Upper lobe of right lung (tissue), 1 donor: ENCODE data around the gene EPB41L5. TPM values are rescaled to one million over a fixed set of nuclear protein-coding genes. Genes with fewer than 3 reads are reported as not detected.

ENCODE experiments used
- ATAC-seq: fragments of 200-7000 bp; cut with Tn5 transposase; one replicate; pipeline ENCODE4 v1.9.1; 2020; ENCODE audit warnings: mild to moderate bottlenecking, moderate library complexity
- DNase-seq: peaks from one replicate; pipeline ENCODE4 v3.0.0-alpha.2; 2020
- H3K27ac ChIP-seq: fragments of 200-600 bp; one replicate; pipeline ENCODE4 v1.8.0; 2022
- H3K27me3 ChIP-seq: fragments of 200-600 bp; one replicate; pipeline ENCODE4 v1.8.0; 2022; ENCODE audit warnings: mild to moderate bottlenecking
- H3K36me3 ChIP-seq: fragments of 200-600 bp; one replicate; pipeline ENCODE4 v1.8.0; 2022
- H3K4me1 ChIP-seq: fragments of 200-600 bp; one replicate; pipeline ENCODE4 v1.8.0; 2022
- H3K4me3 ChIP-seq: fragments of 200-600 bp; one replicate; pipeline ENCODE4 v1.8.0; 2022; ENCODE audit warnings: mild to moderate bottlenecking
- H3K9me3 ChIP-seq: fragments of 200-600 bp; one replicate; pipeline ENCODE4 v1.8.0; 2022
- intact Hi-C: fragments of 100-400 bp; cut with DNase I; formaldehyde crosslinking; loops from one replicate; pipeline ENCODE4 v1.11.0; 2022
- total RNA-seq: library from RNA; stranded (reverse); fragmentation: NEBNext Ultra II Directional; extraction: Animal tissue kit (Norgen Biotek cat#: 25700); gene quantifications from one replicate; pipeline ENCODE4 v1.2.1, GENCODE V29; 2021
- TF ChIP-seq, protein P1 (sequence below): fragments of 200-600 bp; IDR thresholded peaks from one replicate; pipeline ENCODE4 v1.8.0; 2022; ENCODE audit warnings: antibody characterized with exemption
- donor health status: DM: no; HTN: yes; CAD: no; lungs with severe emphysema.

The EPB41L5 gene
- total RNA-seq, 1 donor from 2014 or later, result 85.5 TPM

DNA sequence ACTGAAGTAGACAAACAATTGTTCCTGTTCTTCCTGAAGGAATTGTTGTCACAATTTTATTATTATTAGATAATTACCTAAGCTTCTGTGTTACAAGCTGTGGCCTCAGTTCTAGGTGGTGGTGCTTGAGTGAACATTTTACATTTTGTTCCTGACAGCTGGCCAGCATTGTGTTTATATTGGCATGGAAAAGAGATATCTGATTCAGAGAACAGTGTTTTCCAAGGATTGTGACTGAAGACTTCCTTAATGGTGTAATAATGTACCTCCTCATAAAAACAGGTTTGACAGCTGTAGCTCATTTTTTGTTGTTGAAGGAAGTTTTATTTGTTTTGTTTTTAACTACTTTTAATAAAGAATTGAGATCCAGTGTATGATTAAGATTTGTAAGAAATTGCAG lies 95.2 kb downstream of the EPB41L5 start:
- ATAC-seq, result peak; percentile 81
- Histone ChIP-seq H3K4me3 (no peak overlapping the region), H3K27me3 (no peaks in the 10 kb centered on the region), H3K9me3 (no peaks in the 10 kb centered on the region), H3K4me1 (peaks cover 26% of the 10 kb centered on the region), H3K36me3 (peaks cover 4% of the 10 kb centered on the region), H3K27ac (peak overlapping the region; percentile 65)
- no peak for DNase-seq
- TF ChIP-seq, protein P1, sequence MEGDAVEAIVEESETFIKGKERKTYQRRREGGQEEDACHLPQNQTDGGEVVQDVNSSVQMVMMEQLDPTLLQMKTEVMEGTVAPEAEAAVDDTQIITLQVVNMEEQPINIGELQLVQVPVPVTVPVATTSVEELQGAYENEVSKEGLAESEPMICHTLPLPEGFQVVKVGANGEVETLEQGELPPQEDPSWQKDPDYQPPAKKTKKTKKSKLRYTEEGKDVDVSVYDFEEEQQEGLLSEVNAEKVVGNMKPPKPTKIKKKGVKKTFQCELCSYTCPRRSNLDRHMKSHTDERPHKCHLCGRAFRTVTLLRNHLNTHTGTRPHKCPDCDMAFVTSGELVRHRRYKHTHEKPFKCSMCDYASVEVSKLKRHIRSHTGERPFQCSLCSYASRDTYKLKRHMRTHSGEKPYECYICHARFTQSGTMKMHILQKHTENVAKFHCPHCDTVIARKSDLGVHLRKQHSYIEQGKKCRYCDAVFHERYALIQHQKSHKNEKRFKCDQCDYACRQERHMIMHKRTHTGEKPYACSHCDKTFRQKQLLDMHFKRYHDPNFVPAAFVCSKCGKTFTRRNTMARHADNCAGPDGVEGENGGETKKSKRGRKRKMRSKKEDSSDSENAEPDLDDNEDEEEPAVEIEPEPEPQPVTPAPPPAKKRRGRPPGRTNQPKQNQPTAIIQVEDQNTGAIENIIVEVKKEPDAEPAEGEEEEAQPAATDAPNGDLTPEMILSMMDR, result no peak
- intact Hi-C loops, result no loop called here

DNA sequence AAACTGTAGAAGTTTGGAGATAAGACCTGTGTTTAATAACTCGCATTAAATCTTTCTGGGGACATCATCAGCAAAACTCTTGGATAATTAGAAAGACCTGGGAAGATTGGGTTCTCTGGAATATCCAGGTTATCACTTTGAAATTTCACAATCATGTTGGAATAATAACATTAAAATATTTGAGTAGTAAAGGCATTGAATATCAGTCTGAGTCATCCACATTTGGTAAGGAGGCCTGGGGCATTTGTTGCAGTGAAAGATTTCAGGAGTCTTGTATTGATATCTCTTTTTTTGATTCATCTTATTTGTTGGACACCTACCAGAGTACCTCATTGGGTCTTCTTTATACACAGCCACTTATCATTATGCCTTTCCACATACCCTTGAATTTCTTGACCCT lies 95.9 kb downstream of the EPB41L5 start:
- TF ChIP-seq, protein P1, result no peak
- Histone ChIP-seq H3K4me3 (no peak overlapping the region), H3K27me3 (no peaks in the 10 kb centered on the region), H3K4me1 (peaks cover 26% of the 10 kb centered on the region), H3K9me3 (no peaks in the 10 kb centered on the region), H3K27ac (no peak overlapping the region), H3K36me3 (peaks cover 4% of the 10 kb centered on the region)
- DNase-seq (no peak), ATAC-seq (no peak)
- intact Hi-C loops, result no loop called here

DNA sequence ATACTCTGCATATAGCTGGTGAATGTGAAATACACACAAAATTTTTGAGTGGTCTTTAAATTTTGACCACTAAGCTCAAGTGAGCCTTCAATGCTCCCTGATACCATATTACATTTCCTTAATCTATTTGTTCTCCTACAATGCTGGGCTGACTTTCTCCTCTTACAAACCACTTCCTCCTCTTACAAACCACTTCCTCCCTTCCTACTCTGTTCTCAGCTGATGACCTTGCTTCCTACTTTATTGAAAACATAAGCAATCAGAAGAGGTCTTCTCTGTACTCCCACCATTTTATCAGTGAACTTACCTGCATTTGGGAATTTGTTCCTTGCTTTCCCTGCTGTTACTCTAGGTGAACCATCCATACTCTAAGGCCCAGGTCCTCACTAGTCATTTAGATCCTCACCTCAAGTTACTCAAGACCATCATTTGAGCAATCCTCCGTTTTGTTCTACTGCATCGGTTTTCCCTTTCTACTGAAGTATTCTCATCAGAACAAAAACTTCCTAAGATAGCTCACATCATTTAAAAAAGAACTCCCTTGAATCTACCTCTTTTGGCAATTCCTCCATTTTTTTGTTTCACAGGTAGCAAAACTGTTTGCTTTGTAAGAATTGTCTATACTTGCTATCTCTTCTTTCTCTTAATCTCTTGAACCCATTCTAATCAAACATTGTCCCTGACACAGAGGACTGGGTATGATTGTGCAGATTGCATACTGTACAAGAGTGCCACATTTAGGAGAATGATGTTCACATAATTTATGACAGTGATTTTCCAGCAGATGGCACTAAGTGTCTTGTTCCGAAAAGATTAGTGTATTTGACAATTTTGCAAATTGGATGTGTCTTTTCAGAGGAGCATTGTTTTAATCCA lies 96.5 kb downstream of the EPB41L5 start:
- Histone ChIP-seq H3K27ac (no peak overlapping the region), H3K4me1 (peaks cover 26% of the 10 kb centered on the region), H3K27me3 (no peaks in the 10 kb centered on the region), H3K36me3 (no peaks in the 10 kb centered on the region), H3K9me3 (no peaks in the 10 kb centered on the region), H3K4me3 (no peak overlapping the region)
- TF ChIP-seq, protein P1, result peak; percentile 37
- ATAC-seq (peak; percentile 76), DNase-seq (no peak)
- intact Hi-C loops, result no loop called here

DNA sequence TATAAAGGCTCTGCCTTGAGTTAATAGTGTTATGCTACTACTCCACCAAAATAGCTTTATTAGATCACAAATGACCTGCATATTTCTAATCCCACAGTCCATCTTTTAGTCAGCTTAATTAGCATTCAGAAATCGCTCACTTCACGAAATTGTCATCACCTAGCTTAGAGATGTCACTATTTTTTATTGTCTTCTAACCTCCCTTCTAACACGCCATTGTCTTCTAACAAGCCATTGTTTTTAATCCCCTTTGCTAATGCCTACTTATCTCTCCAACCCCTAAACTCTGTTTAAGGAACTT lies 97.1 kb downstream of the EPB41L5 start:
- Histone ChIP-seq H3K27ac (no peak overlapping the region), H3K36me3 (no peaks in the 10 kb centered on the region), H3K27me3 (no peaks in the 10 kb centered on the region), H3K4me3 (no peak overlapping the region), H3K9me3 (no peaks in the 10 kb centered on the region), H3K4me1 (peaks cover 26% of the 10 kb centered on the region)
- TF ChIP-seq, protein P1, result no peak
- ATAC-seq (no peak), DNase-seq (no peak)
- intact Hi-C loops, result no loop called here

DNA sequence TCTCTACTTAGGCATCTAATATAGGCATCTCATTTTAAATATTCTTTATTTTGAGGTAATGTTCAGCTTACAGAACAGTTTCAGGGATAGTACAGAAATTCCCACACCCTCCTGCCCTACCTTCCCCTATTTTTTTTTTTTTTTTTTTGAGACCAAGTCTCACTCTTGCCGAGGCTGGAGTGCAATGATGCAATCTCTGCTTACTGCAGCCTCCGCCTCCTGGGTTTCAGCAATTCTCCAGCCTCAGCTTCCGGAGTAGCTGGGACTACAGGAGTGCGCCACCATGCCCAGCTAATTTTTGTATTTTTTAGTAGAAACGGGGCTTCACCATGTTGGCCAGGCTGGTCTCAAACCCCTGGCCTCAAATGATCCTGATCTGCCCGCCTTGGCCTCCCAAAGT lies 97.6 kb downstream of the EPB41L5 start:
- DNase-seq, result peak; percentile 76
- no peaks in the 10 kb centered on the region for H3K36me3 ChIP-seq

More for the DNA sequence above, 97.6 kb downstream of the EPB41L5 start:
- ATAC-seq, result peak; percentile 75
- intact Hi-C loops, result no loop called here
- TF ChIP-seq, protein P1, result no peak
- Histone ChIP-seq H3K4me3 (no peak overlapping the region), H3K9me3 (no peaks in the 10 kb centered on the region), H3K27me3 (no peaks in the 10 kb centered on the region), H3K27ac (no peak overlapping the region), H3K4me1 (peaks cover 26% of the 10 kb centered on the region)
